ENCODE results near the gene ADCY4. TPM values are rescaled to one million over a fixed set of nuclear protein-coding genes. Genes with fewer than 3 reads are reported as not detected.

ADCY4 gene
- total RNA-seq, 2 experiments from 2014 or later = 1.6 to 2.4 TPM

DNA sequence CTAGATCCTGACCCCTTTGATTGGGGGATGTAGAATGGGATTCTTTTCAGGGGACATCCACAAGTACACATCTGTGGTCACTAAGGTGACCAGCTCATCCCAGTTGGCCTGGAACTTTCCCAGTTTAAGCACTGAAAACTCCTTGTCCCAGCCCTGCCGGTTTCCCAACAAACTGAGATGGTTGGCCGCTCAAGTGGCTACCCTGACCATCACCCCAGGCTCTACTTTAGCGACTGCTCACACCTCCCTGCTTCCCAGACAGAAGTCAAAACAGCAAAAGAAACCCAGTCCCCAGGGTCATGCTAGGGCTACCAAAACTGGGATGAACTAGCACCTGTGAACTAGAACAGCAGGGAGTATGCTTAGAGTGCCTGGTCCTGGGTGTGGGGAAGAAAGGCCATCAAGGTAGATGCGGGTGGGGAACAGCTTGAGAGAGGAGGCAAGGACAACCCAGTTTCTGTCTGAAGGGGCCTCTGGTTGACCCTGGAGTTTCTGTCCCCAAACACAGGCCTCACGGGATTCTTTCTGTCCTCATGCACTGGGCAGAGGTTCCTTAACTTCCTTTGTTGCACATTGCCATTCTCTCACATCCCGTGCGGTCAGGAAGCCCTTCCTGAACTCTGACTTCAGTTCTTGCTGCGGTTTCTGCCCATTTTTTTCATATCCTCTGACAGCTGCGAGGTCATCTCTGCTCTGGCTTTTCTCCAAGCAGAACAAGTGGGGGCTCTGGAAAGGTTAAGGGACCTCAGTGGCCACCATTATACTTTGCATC lies 21.9 kb downstream of the ADCY4 start:
- DNase-seq = peak; percentile 68
- Mint-ChIP-seq H3K4me1 (ENCODE audit: low read depth) (peaks cover 73% of the 10 kb centered on the region), H3K27me3 (no peaks in the 10 kb centered on the region), H3K9me3 (no peaks in the 10 kb centered on the region), H3K36me3 (peaks cover 13% of the 10 kb centered on the region), H3K4me3 (peak overlapping the region; percentile 79), H3K27ac (peak overlapping the region; percentile 84)
- ChIA-PET CTCF (interaction anchor here (0.6 to 9.9 kb wide), 10 partner anchors 10 to 121 kb away, joined by 3 to 235 read pairs (median 6); partner anchors contain the start of genes ADCY4, CBLN3, DHRS1 and KHNYN), POLR2A (interaction anchor here (1.0 to 1.2 kb wide), 2 partner anchors 13 to 16 kb away, joined by 4 read pairs; partner anchors contain the start of genes DHRS1 and NOP9)
- intact Hi-C loops (cut with micrococcal nuclease) = loop anchor here (5.0 kb wide), 2 partner anchors 119 to 261 kb away; partner anchors contain the start of gene CARMIL3

DNA sequence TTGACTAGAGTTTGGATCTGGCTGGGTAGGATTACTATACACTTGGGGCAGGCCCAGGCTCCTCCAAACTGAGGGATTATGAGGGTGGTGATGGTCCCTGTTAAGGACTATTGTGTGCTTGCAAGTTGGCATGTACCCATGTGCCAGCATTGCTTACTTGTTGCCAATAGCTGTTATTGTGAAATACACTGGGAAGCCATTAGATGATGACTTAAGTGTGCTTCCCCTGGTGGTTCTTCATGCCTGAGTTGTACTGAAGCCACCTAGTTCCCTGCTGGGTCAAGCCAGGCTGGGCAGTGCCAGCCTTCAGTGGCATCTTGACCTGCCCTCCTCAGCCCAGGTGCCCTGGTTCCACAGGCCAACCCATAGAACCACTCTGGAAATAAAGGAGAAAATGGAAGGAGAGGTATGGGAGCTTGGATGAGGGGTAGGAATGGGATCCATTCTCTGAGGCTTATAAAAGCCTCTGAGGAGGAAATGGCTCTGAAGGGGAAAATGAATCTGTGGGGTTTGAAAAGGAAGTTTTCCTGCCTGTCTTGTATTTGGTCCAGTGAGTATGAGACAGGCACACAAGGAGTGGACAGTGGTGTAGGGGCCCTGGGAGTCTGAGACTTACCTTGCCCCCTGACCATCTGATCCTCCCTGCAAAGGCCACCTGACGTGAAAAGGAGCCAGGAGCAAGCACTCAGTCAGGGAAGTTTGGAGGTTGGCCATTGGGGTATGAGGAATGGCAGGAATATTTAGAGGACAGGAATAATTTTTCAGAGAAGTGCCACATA lies 22.8 kb downstream of the ADCY4 start:
- no peak for DNase-seq
- peak overlapping the region; percentile 84 for H3K27ac Mint-ChIP-seq
- no peaks in the 10 kb centered on the region for H3K9me3 Mint-ChIP-seq
- ChIA-PET POLR2A (interaction anchor here (1.0 to 1.3 kb wide), 6 partner anchors 12 to 124 kb away, joined by 3 to 6 read pairs (median 4); partner anchors contain the start of genes CBLN3, DHRS1, KHNYN and NOP9), CTCF (interaction anchor here (0.7 to 9.9 kb wide), 15 partner anchors 9 to 130 kb away, joined by 3 to 235 read pairs (median 6); partner anchors contain the start of genes ADCY4, CBLN3, CHMP4A and DHRS1)
- intact Hi-C loops (cut with micrococcal nuclease) = loop anchor here (1.0 to 5.0 kb wide), 4 partner anchors 21 to 260 kb away; partner anchors contain the start of genes CARMIL3 and RABGGTA
- H3K27me3 Mint-ChIP-seq = no peaks in the 10 kb centered on the region
- peak overlapping the region; percentile 79 for H3K4me3 Mint-ChIP-seq
- H3K36me3 Mint-ChIP-seq = peaks cover 18% of the 10 kb centered on the region
- peaks cover 72% of the 10 kb centered on the region for H3K4me1 Mint-ChIP-seq (ENCODE audit: low read depth)

DNA sequence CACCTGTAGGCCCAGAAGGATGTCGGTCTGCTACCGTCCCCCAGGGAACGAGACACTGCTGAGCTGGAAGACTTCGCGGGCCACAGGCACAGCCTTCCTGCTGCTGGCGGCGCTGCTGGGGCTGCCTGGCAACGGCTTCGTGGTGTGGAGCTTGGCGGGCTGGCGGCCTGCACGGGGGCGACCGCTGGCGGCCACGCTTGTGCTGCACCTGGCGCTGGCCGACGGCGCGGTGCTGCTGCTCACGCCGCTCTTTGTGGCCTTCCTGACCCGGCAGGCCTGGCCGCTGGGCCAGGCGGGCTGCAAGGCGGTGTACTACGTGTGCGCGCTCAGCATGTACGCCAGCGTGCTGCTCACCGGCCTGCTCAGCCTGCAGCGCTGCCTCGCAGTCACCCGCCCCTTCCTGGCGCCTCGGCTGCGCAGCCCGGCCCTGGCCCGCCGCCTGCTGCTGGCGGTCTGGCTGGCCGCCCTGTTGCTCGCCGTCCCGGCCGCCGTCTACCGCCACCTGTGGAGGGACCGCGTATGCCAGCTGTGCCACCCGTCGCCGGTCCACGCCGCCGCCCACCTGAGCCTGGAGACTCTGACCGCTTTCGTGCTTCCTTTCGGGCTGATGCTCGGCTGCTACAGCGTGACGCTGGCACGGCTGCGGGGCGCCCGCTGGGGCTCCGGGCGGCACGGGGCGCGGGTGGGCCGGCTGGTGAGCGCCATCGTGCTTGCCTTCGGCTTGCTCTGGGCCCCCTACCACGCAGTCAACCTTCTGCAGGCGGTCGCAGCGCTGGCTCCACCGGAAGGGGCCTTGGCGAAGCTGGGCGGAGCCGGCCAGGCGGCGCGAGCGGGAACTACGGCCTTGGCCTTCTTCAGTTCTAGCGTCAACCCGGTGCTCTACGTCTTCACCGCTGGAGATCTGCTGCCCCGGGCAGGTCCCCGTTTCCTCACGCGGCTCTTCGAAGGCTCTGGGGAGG lies 23.9 kb downstream of the ADCY4 start, which contains the start of gene LTB4R:
TSS of gene LTB4R (plus strand) at position 857 of the 959 bp plus-strand sequence. CDS start 4,150 bp downstream, outside the sequence.
- Mint-ChIP-seq H3K27me3 (no peaks in the 10 kb centered on the region), H3K36me3 (peaks cover 26% of the 10 kb centered on the region), H3K4me3 (peak within 1 kb of the TSS; percentile 79), H3K4me1 (ENCODE audit: low read depth) (peaks cover 69% of the 10 kb centered on the region), H3K27ac (peak within 1 kb of the TSS; percentile 84), H3K9me3 (no peaks in the 10 kb centered on the region)
- ChIA-PET CTCF (interaction anchor here (0.8 to 9.9 kb wide), 21 partner anchors 8 to 150 kb away, joined by 3 to 235 read pairs (median 6); partner anchors contain the start of genes ADCY4, CBLN3, CHMP4A and DHRS1), POLR2A (interaction anchor here (0.6 to 4.6 kb wide), 12 partner anchors 11 to 230 kb away, joined by 3 to 17 read pairs (median 4); partner anchors contain the start of genes CBLN3, DHRS1, KHNYN and NOP9)
- intact Hi-C loops (cut with micrococcal nuclease) = loop anchor here (1.0 to 5.0 kb wide), 5 partner anchors 22 to 259 kb away; partner anchors contain the start of genes CARMIL3, RABGGTA and TINF2
- DNase-seq = peak; percentile 81

DNA sequence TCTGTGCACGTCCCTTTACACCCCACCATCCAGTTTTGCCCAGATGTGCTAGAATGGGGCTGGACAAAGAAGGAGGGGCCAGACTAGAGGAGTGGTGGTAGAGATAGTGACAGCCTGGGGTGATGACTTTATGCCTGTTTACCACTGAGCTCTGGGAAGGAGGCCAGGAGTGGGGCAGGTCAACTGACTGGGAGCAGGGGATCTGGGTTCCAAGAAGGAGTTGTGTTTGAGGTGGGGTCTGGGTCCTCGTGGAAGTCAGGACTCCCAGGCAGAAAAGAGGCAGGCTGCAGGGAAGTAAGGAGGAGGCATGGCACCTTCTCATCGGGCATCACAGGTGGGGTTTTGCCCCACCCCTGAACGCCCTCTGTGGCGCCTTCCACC lies 24.6 kb downstream of the ADCY4 start:
- intact Hi-C loops (cut with micrococcal nuclease) = loop anchor here (1.0 to 5.0 kb wide), 4 partner anchors 23 to 258 kb away; partner anchors contain the start of genes CARMIL3 and TINF2
- DNase-seq = no peak
- Mint-ChIP-seq H3K4me1 (ENCODE audit: low read depth) (peaks cover 64% of the 10 kb centered on the region), H3K36me3 (peaks cover 32% of the 10 kb centered on the region), H3K27me3 (no peaks in the 10 kb centered on the region), H3K9me3 (no peaks in the 10 kb centered on the region), H3K4me3 (peak overlapping the region; percentile 79), H3K27ac (peak overlapping the region; percentile 72)
- ChIA-PET CTCF (interaction anchor here (0.8 to 9.9 kb wide), 19 partner anchors 11 to 252 kb away, joined by 3 to 235 read pairs (median 6); partner anchors contain the start of genes ADCY4, CBLN3, CHMP4A and DHRS1), POLR2A (interaction anchor here (0.6 to 4.6 kb wide), 9 partner anchors 10 to 230 kb away, joined by 3 to 17 read pairs (median 3); partner anchors contain the start of genes DHRS1, MDP1, NOP9 and PSME2)

DNA sequence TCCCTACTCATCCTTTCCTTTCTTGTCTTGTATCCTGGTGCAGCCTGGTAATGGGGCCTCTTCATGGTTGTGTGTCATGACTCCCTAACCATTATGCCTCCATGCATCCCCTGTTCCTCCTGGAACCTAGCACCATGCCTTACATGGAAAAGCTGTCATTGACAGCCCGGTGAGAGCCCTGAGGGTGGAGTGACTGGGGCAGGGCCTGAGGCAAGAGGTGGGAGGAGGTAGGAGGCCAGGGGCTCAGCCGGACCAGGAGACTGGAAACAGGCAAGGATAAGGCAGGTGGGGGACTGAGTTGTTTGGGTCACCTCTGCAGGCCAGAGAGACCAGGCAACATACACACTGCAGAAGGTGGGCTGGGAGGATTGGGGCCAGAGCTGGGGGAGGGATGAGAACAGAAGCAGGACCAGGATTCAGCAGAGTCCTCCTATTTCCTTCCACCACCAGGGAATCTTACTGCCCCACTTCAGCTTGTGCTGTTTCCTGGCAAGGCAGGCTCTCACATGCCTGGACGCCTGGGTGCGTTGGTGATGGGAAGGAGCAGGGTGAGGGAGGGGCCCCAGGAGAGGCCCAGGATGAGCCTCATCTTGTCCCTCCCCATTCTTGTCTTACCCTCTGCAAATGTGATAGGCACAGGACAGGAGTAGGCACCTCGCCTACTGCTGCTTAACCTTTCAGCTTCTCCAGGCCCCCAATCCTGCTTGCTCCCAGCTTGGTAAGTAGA lies 25.2 kb downstream of the ADCY4 start, which contains the start of gene LTB4R2:
TSS of gene LTB4R2 (plus strand) at position 603 of the 727 bp plus-strand sequence. CDS start 525 bp downstream, outside the sequence.
- H3K27ac Mint-ChIP-seq = peak within 1 kb of the TSS; percentile 84
- intact Hi-C loops (cut with micrococcal nuclease) = loop anchor here (1.0 to 5.0 kb wide), 4 partner anchors 23 to 257 kb away; partner anchors contain the start of genes CARMIL3 and TINF2

DNA sequence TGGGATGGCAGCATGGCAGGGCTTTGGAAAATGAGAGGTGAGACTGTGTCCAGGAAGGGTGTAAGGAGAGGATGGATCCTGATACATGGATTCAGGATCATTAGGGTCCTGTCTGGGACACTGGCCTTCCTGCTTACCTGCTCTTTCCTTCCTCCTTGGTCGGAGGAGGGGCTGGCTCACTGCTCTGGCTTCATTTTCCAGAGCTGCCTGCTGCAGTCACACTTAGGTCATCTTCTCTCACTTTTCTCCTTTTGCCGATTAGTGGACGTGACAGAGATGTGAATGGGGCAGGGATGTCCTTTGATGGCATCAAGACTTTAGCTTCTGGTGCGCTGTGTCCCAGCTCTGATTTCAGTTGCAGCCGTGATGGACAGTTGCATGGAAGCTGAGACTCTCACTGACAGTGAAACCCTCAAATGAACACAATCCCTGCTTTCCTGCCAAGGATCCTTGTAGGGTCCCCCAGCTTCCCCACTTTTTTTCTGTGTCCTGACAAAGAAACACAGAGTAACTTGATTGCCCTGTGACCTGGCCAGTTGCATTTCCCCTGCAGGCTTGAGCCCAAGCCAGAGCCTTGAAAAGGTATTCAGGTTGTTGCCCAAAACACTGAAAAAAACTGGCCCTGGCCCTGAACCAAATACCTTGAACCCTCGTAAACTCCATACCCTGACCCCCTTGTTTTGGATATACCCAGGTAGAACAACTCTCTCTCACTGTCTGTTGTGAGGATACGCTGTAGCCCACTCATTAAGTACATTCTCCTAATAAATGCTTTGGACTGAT lies 26.3 kb downstream of the ADCY4 start:
- POLR2A ChIA-PET = interaction anchor here (0.7 to 4.6 kb wide), 10 partner anchors 9 to 194 kb away, joined by 3 to 17 read pairs (median 4); partner anchors contain the start of genes DCAF11, DHRS1, IPO4 and MDP1
- CTCF ChIA-PET = interaction anchor here (0.7 to 9.9 kb wide), 44 partner anchors 9 to 250 kb away, joined by 3 to 235 read pairs (median 6); partner anchors contain the start of genes ADCY4, CBLN3, CHMP4A and DCAF11
- Mint-ChIP-seq H3K27me3 (no peaks in the 10 kb centered on the region), H3K4me1 (ENCODE audit: low read depth) (peaks cover 49% of the 10 kb centered on the region), H3K36me3 (peaks cover 40% of the 10 kb centered on the region), H3K9me3 (no peaks in the 10 kb centered on the region), H3K4me3 (no peak overlapping the region), H3K27ac (peak overlapping the region; percentile 8)
- intact Hi-C loops (cut with micrococcal nuclease) = loop anchor here (1.0 kb wide), 1 partner anchor 9 kb away; the partner anchor contains the start of genes DHRS1 and NOP9
- DNase-seq = no peak

More for the DNA sequence above, 25.2 kb downstream of the ADCY4 start, which contains the start of gene LTB4R2:
- H3K27me3 Mint-ChIP-seq = no peaks in the 10 kb centered on the region
- H3K36me3 Mint-ChIP-seq = peaks cover 37% of the 10 kb centered on the region
- H3K4me3 Mint-ChIP-seq = peak within 1 kb of the TSS; percentile 79
- ChIA-PET POLR2A (interaction anchor here (0.6 to 4.6 kb wide), 8 partner anchors 9 to 229 kb away, joined by 3 to 17 read pairs (median 3); partner anchors contain the start of genes DHRS1, MDP1, NOP9 and PSME2), CTCF (interaction anchor here (0.8 to 9.9 kb wide), 19 partner anchors 11 to 251 kb away, joined by 3 to 235 read pairs (median 6); partner anchors contain the start of genes ADCY4, CBLN3, CHMP4A and DHRS1)
- no peak for DNase-seq
- no peaks in the 10 kb centered on the region for H3K9me3 Mint-ChIP-seq
- peaks cover 61% of the 10 kb centered on the region for H3K4me1 Mint-ChIP-seq (ENCODE audit: low read depth)

DNA sequence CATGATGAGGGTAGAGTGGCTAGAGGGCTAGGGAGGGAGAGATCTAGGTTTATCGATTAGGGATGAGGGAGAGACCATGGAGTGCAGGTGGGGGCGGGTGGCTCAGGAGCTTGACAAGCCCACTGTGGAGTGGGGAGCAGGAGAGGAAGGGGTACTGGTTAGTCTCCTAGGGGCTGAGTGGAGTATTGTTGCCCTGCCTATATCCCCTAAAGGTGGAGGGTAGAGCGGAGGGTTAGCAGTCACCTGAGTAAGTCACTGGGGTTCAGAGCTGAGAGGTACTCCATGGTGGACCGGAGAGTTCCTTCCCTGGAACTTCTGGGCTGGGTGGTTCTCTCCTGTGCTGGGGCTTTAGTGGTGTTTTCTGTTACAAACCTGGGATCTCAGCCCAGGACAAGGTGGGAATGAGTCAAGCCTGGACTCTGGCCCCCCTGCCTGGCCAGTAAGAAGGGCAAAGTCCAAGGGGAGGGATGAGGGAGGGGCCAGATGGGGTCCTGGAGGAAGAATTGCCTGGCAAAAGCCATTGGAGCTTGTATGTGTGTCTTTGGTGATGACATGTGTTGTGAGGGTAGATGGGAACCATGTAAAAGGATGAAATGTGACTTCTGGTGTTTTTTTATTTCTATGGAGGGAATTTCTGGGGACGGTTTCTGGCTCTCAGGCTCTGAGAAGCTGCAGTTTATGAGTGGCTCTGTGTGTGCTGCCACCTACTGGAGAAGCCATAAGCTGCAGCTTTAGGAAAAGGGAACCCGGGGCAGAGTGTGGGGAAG lies 27.1 kb downstream of the ADCY4 start, which contains the start of gene CIDEB:
TSS of gene CIDEB (minus strand) at position 403 of the 767 bp plus-strand sequence. CDS start at position 284, 119 bp downstream.
- H3K9me3 Mint-ChIP-seq = no peaks in the 10 kb centered on the region
- POLR2A ChIA-PET = interaction anchor here (0.7 to 4.6 kb wide), 11 partner anchors 8 to 193 kb away, joined by 3 to 17 read pairs (median 4); partner anchors contain the start of genes DCAF11, DHRS1, IPO4 and MDP1
- intact Hi-C loops (cut with micrococcal nuclease) = loop anchor here (1.0 kb wide), 1 partner anchor 8 kb away; the partner anchor contains the start of genes DHRS1 and NOP9
- peak within 1 kb of the TSS; percentile 8 for H3K27ac Mint-ChIP-seq
- H3K4me1 Mint-ChIP-seq (ENCODE audit: low read depth) = peaks cover 41% of the 10 kb centered on the region
- H3K36me3 Mint-ChIP-seq = peaks cover 42% of the 10 kb centered on the region
- H3K27me3 Mint-ChIP-seq = no peaks in the 10 kb centered on the region
- H3K4me3 Mint-ChIP-seq = no peak within 1 kb of the TSS
- CTCF ChIA-PET = interaction anchor here (0.7 to 9.9 kb wide), 44 partner anchors 9 to 1229 kb away, joined by 3 to 235 read pairs (median 6); partner anchors contain the start of genes ADCY4, CBLN3, CHMP4A and DCAF11
- peak; percentile 75 for DNase-seq

DNA sequence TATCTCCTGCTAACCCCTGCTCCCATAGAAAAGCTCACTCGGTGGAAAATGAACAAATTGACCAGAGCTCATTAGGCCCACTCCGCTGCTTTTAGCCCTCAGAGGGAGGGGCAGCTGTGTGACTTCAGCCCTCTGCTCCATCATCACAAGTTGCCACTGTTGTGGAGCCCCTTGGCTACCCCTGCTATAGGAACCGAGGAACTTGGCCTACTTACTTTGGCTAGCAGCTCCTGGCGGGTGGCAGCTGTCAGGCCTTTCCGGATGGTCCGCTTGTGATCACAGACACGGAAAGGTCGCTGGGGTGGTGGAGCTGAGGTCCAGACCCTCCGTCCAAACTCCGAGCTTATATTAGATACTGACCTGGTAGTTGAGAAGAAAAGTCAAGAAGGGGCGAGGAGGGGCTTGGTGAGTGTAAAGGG lies 27.7 kb downstream of the ADCY4 start:
- Mint-ChIP-seq H3K4me1 (ENCODE audit: low read depth) (peaks cover 37% of the 10 kb centered on the region), H3K27ac (no peak overlapping the region), H3K27me3 (no peaks in the 10 kb centered on the region), H3K4me3 (no peak overlapping the region), H3K36me3 (peaks cover 44% of the 10 kb centered on the region), H3K9me3 (no peaks in the 10 kb centered on the region)
- ChIA-PET CTCF (interaction anchor here (0.7 to 9.9 kb wide), 24 partner anchors 8 to 1229 kb away, joined by 3 to 235 read pairs (median 10); partner anchors contain the start of genes ADCY4, CBLN3, CHMP4A and DHRS1), POLR2A (interaction anchor here (1.3 to 4.6 kb wide), 4 partner anchors 7 to 193 kb away, joined by 3 to 17 read pairs (median 6); partner anchors contain the start of genes DCAF11, DHRS1, NOP9 and NRL)
- intact Hi-C loops (cut with micrococcal nuclease) = no loop called here
- DNase-seq = no peak

All from activated CD4-positive, alpha-beta memory T cell treated with anti-CD3 and anti-CD28 coated beads for 36 hours (primary cell).